GM19193 (cell line): Measurements from ENCODE around the gene TRAPPC2L.

Experiments used
- POLR2A ChIP-seq: IDR thresholded peaks from 4 replicates; pipeline ENCODE4 v1.6.1; 2011; ENCODE audit not compliant: insufficient read depth, insufficient read length; ENCODE audit errors: extremely low read depth

TRAPPC2L gene

DNA sequence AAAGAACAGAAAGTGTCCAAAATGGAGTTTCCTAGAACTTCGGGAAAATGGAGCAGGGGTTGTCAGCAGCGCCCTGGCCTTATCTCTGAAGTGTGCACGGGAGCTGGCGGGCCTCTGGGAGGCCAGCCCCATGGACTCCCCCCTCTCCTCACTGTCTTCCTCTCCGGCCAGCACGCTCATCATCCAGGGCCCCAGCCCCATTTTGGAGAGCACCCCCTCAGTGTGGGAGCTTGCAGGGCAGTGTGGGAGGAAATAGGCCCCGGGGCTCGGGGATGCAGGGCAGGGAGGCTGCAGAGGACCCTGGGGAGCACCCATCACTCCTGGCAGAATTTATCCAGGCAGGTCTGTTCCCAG is 14.4 kb downstream of the TRAPPC2L start:
- TF ChIP-seq POLR2A = no peak

- TF ChIP-seq POLR2A = no peak
These were observed 14.9 kb downstream of the TRAPPC2L start for GRCh38 chr16:88871730-88872416.

- no peak for TF ChIP-seq POLR2A
These were observed 15.9 kb downstream of the TRAPPC2L start for GRCh38 chr16:88872650-88873331.

- no peak for TF ChIP-seq POLR2A
These were observed 18.1 kb downstream of the TRAPPC2L start for GRCh38 chr16:88874938-88875599.

- no peak for TF ChIP-seq POLR2A
These were observed 18.8 kb downstream of the TRAPPC2L start for GRCh38 chr16:88875703-88876234.

- no peak for TF ChIP-seq POLR2A
These were observed 20.1 kb downstream of the TRAPPC2L start for GRCh38 chr16:88876942-88877526.

DNA sequence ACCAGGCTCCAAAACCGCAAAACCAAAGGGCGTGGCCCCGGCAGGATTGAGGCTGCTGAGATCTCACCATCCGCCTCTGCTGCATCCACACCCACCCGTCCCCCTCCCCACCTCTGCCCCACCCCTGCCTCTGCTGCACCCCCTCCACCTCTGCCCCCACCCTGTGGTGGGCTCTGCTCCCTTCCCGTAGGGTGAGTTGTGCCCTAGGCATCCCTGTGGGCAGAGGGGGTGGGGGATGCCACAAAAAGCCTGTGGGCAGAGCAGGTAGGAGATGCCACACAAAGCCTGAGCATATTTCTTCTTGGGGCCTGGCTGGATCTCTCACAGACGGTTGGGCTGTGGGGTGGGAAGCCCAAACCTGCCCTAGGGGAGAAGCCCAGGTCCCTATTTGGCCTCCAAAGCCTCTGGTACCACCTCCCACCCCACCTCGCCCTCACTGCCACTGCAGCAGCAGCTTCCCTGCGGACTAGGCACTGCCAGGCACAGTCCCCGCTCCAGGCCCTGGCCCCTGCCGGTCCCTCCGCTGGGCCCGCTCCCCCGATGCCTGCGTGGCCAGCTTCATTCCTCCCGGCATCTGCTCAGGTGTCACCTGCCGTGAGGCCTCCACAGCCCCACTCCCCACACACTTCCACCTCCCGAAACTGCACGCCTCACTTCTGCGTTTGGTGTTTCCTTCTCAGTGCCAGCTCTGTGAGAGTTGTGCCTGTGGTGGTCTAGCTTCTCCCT is 20.8 kb downstream of the TRAPPC2L start:
- TF ChIP-seq POLR2A = no peak

GRCh38 chr16:88878356-88878755 is 21.4 kb downstream of the TRAPPC2L start:
- no peak for TF ChIP-seq POLR2A

DNA sequence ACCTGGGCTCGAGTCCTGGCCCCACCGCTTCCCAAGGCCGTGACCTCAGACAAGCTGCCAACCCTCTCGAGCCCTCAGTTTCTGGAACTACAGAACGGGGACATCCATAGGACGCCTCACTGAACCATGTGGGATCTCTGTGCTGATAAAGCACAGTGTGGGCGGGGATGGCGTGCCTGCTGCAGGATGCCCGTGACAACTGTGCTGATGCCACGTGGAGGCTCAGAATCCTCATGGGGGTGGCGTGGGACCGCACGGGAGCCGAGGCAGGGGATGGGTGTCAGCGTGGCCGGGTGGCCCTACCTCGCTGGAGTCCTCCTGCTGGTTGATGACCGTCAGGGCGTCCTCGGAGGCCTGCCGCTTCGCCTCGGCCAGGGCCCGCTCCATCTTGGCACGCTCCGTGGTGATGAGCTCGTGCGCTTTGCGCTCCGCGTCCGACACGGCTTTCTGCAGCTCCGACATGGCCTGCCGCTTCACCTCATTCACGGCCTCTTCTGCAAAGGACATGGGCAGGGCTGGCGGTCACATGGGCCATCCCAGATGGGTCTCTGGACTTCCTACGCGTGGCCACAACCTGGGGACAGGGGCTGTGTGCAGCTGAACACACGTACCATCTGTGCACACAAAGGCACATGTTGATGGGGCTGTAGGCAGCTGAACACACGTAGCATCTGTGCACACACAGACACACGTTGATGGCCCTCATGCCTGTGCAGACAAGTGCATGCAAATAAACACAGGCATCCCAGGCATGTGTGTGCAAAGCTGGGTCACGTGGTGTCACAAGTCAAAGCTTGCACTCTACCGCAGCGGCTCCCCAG is 22.2 kb downstream of the TRAPPC2L start:
- TF ChIP-seq POLR2A = no peak

DNA sequence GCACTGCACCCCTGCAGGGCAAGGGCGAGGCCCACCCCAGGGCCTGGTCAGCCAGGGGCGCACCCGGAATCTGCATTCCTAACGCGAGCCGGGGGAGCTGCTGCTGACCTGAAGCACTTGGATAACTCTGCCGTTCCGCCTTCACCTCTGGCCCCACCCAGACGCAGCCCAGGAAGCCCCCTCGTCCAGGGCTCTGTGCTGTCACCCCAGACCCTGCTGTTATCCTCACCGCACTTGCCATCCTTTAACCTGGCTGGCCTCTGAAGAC is 22.8 kb downstream of the TRAPPC2L start:
- TF ChIP-seq POLR2A = no peak

DNA sequence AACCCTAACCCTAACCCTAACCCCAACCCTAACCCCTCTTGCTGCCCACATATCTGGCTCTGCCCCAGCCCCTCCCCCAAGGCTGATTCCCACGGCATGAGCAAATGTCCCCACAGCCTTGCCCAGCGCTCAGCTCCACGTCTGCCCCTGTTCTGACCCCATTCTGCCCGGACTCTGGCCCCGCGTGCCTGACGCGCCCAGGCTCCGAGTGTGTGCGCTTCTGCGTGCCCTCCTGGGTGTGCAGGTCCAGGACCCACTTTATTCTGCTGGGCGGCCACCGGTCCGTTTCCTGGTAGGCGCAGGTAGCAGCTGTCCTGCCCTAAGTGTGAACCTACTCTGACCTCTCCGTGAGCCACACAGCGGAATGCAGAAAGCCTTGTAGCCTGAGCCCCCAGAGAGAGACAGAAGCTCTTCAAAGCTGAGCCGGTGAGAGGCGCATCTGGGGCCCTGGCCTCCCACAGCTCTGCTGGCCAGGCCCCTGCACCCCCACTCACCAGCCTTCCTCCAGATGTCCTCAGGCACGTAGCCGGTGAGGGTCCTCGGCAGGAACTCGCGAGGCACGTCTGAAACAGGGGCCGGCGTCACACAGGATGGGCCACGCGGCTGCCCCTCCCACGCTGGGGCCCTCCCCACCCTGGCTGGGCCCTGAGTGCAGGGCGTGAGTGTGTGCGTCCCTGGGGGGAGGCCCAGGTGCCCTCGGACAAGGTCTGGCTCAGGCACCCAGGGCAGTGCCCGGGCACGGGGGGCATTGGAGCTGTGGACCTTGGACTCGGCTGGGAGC is 23.5 kb downstream of the TRAPPC2L start:
- no peak for TF ChIP-seq POLR2A

DNA sequence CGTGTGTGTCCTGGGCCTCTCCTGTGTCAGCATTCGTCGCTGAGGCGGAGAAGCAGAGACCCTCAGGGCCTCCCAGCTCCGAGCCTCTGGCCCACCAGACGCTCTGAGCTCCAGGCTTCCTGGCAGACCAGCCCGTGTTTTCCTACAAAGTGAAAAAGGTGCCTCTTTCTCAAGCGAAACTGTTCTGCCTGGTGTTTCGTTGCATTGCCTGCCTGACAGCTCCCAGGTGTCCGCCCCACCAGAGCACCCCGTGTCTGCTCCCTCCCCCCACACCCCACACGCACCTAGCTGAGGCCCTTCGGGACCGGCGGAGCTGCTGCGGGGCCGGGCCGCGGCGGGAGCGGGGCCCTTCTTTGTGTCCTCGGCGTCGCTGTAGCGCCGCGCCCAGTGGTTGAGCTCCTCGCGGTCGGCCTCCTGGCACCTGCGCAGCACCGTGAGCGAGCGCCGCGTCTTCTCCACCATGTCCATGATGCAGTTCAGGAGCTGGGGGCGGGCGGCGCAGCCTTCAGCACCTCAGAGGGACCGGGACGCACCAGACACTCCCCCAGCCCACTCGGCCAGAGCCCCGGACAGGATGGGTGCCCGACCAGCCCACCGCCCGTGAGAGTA is 24.2 kb downstream of the TRAPPC2L start:
- no peak for TF ChIP-seq POLR2A
